Measurements from ENCODE around the gene NLGN1.

Gene NLGN1

DNA sequence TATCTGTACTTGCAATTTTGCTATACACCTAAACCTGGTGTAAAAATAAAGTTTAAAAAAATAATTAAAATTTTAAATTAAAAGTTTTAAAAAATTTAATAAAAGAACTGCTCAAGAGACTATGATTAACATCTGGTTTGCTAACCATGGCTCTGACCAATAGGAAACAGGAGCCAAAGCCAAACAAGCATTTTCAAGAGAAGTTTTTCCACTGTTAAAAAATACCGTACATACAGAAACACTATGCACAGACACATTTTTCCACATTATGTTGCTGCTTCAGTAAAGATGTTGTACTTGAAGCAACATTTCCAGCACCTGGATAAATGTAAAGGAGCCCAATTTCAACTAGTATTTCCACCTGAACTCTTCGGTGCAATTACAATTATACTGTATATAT is 917.7 kb downstream of the NLGN1 start:
- no peak overlapping the region for H3K4me3 ChIP-seq (ENCODE audit: low read depth, low read length)

GRCh38 chr3:174317005-174317404 is 919.5 kb downstream of the NLGN1 start:
- no peak overlapping the region for H3K4me3 ChIP-seq (ENCODE audit: low read depth, low read length)

GRCh38 chr3:174318181-174318580 is 920.6 kb downstream of the NLGN1 start:
- H3K4me3 ChIP-seq (ENCODE audit: low read depth, low read length) = no peak overlapping the region

- H3K4me3 ChIP-seq (ENCODE audit: low read depth, low read length) = no peak overlapping the region
Observed at GRCh38 chr3:174321548-174321947, 924.0 kb downstream of the NLGN1 start.

DNA sequence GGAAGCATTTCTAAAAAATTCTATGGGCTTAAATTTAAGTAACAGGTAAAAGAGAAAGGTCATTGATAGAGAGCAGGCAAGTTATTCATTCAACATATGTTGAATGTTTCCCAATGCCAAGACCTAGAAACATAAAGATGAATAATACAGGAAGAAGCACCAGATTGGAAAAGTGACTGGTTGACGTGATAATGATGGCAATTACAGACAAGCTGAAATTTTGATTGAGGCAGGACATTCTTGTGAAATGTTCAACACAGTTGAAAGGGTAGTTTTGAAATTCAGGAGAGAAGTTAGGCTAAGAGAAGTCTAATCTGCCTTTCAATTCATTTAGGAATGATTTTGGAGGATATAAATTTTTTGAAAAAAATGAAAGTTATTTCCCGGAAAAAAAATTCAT is 925.2 kb downstream of the NLGN1 start:
- no peak overlapping the region for H3K4me3 ChIP-seq (ENCODE audit: low read depth, low read length)

DNA sequence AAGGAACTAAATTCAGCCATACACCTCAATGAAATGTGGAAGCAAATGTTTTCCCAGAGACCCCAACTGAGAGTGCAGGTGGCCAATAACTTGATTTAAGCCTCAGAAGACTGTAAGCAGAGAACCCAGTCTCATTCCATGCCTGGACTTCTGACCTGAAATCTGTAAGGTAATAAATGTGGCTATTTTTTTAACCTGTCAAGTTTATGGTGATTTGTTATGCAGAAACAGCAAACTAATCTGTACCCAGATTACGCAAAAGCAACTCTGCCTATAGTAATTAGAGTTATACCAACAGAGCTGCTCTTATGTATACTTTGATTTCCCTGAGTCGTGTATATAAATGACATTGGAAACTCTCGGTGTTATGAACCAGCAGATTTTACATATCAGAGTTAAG is 927.6 kb downstream of the NLGN1 start:
- H3K4me3 ChIP-seq (ENCODE audit: low read depth, low read length) = no peak overlapping the region

DNA sequence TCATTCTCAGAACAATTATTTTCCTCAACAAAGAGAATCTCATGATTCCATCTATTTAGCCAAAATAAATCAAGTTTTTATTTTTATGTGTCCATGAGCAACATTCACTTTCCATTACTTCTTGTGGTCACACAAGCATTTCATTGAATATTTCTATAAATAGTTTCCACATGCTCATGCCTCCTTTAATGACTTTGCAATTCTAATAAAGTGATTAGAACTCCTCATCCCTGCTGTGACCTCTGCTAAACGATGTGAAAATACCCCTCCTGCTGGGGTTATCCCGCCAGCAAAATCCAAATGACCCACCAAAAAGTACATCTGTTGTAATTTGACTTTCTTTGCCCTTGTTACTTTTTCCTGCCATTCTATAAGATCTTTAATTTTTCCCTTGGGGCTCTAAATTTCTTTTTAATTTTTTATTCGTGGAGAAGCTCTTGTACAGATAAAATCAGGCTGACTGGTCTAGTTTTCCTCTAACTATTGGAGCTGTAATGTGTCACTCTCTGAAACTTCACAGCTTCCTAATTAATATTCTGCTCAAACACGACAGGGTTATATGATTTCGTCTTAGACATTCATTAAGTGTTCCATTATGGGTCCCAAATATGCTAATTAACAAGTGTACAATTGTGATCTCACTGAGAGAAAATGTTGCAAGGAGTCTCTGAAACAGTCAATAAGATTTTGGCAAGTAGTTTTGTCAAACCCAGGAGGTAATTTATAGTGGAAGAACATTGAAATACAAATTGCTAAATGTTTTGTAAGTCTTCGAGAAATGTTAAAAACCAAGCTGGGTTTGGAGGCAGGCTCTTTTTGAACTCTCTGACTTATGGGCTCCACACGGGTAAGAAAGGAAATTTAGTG is 928.5 kb downstream of the NLGN1 start:
- no peak overlapping the region for H3K4me3 ChIP-seq (ENCODE audit: low read depth, low read length)

- no peak overlapping the region for H3K4me3 ChIP-seq (ENCODE audit: low read depth, low read length)
Observed at GRCh38 chr3:174329321-174329720, 931.8 kb downstream of the NLGN1 start.

GRCh38 chr3:174330303-174330702 is 932.8 kb downstream of the NLGN1 start:
- H3K4me3 ChIP-seq (ENCODE audit: low read depth, low read length) = no peak overlapping the region

DNA sequence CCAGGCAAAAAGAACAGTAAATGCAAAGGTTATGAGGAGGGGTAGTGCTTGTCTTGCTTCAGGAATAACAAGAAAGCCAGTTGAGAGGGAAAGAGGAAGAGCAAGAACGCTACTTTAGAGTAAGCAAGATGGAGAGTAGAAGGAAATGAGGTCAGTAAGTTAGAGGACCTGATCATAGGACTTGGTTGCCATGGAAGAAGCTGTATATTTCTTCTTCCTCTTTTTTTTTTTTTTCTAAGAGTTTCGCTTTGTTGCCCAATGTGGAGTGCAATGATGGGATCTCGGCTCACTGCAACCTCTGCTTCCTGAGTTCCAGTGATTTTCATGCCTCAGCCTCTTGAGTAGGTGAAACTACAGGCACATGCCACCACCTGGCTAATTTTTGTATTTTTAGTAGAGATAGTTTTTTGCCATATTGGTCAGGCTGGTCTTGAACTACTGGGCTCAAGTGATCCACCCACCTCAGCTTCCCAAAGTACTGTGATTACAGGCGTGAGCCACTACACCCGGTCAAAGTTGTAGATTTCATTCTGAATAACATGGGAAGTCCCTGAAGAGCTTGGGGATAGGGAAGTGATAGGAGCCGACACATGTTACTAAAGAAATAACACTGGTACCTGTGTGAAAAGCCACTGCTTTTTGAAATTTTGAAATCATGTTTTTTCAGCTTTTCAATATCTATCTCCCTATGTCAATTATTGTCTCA is 933.7 kb downstream of the NLGN1 start:
- H3K4me3 ChIP-seq (ENCODE audit: low read depth, low read length) = no peak overlapping the region

GRCh38 chr3:174332391-174332790 is 934.8 kb downstream of the NLGN1 start:
- no peak overlapping the region for H3K4me3 ChIP-seq (ENCODE audit: low read depth, low read length)

DNA sequence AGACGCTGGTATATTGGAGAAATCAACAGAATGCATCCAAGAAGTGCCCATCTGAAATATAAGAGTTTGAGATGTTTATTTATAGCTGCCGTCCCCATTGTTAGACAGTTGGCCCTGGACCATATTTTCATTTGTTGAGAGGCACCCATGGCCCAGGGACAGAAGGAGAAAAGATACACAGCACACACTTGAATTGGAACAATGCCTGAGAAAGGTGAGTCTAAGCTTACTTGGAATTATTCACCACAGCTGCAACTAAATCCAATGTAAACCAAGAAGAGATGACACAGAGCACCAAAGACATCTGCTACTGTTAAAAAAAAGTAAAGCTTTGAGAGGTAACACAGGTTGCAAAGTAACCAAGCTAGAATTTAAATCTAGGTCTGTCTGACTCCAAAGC is 936.1 kb downstream of the NLGN1 start:
- H3K4me3 ChIP-seq (ENCODE audit: low read depth, low read length) = no peak overlapping the region

DNA sequence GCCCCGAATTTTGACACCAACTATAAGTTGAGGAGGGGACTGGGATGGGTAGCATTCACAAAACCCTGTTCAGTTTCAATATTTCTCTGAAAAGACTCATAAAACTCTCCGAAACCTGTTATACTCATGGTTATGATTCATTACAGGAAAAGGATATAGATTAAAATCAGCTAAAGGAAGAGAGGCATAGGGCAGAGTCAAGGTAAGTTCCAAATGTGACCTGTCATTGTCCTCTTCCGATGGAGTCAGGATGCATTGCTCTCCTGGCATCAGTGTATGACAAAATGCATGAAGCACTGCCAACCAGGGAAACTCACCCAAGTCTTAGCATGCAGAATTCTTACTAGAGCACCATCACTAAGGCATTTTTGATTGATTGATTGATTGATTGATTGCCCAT is 936.6 kb downstream of the NLGN1 start:
- H3K4me3 ChIP-seq (ENCODE audit: low read depth, low read length) = no peak overlapping the region

GRCh38 chr3:174335324-174335723 is 937.8 kb downstream of the NLGN1 start:
- H3K4me3 ChIP-seq (ENCODE audit: low read depth, low read length) = no peak overlapping the region

DNA sequence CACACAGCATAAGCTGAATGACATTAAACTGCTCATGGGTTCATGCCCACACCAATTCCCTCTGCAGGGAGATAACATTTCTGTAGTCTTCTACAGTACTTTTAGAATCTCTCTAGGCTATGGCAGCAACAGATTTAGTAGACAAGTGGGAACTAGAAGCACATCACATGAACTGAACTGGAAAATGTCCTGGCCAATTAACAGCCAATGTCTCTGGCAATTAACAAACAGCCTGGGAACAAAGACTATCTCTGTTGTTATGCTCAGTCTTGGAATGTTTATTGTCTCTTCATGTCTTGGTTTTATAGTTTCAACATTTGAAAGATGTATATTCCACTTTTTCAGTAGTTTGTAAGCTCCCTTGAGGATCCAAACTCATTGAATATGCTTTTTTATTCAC is 938.4 kb downstream of the NLGN1 start:
- no peak overlapping the region for H3K4me3 ChIP-seq (ENCODE audit: low read depth, low read length)

Measured in iPS-11a (cell line).